MCF 10A (cell line): ENCODE measurements around the gene RIOK3. TPM values are rescaled to one million over a fixed set of nuclear protein-coding genes. Genes with fewer than 3 reads are reported as not detected.
A peak's percentile ranks its signal among the peaks of the same experiment; 100 is the strongest.

Source experiments
- BruUV-seq: library from RNA; stranded (reverse); fragments of 400-500 nt; replicated peaks from 2 replicates; lab custom pipeline; 2021; lab: Mats Ljungman, UMichigan
- CTCF ChIA-PET: fragments of 300-600 bp; sonication (Branson Sonifier 250); formaldehyde crosslinking; extraction: SDS; loops from one replicate; lab custom pipeline; 2021; ENCODE audit warnings: antibody characterized with exemption, inconsistent platforms; lab: Yijun Ruan, JAX
- POLR2A ChIA-PET: fragments of 300-600, 350-650 bp; sonication (Branson Sonifier 250); formaldehyde crosslinking; extraction: SDS; loops from one replicate; lab custom pipeline; 2020; ENCODE audit warnings: antibody characterized with exemption, inconsistent platforms; lab: Yijun Ruan, JAX
- DNase-seq: peaks from one replicate; pipeline ENCODE4 v3.0.0-alpha.2; 2018; ENCODE audit not compliant: unreplicated experiment
- H3K27ac Mint-ChIP-seq: one replicate; pipeline ENCODE4 v1.8.0; 2022; ENCODE audit warnings: mild to moderate bottlenecking, low read depth, mixed read lengths; ENCODE audit not compliant: unreplicated experiment
- H3K27me3 Mint-ChIP-seq: one replicate; pipeline ENCODE4 v1.8.0; 2022; ENCODE audit warnings: mixed read lengths; ENCODE audit not compliant: insufficient read depth, unreplicated experiment
- H3K36me3 Mint-ChIP-seq: one replicate; pipeline ENCODE4 v1.8.0; 2022; ENCODE audit warnings: mild to moderate bottlenecking, moderate library complexity, mixed read lengths; ENCODE audit not compliant: insufficient read depth, unreplicated experiment
- H3K4me1 Mint-ChIP-seq: one replicate; pipeline ENCODE4 v1.8.0; 2022; ENCODE audit warnings: mixed read lengths; ENCODE audit not compliant: insufficient read depth, unreplicated experiment
- H3K4me3 Mint-ChIP-seq: one replicate; pipeline ENCODE4 v1.8.0; 2022; ENCODE audit warnings: mild to moderate bottlenecking, moderate library complexity, mixed read lengths; ENCODE audit not compliant: unreplicated experiment
- H3K9me3 Mint-ChIP-seq: one replicate; pipeline ENCODE4 v1.8.0; 2022; ENCODE audit warnings: mixed read lengths; ENCODE audit not compliant: unreplicated experiment
- CTCF ChIP-seq: fragments of 200-600 bp; IDR thresholded peaks from one replicate; pipeline ENCODE4 v1.8.0; 2022; ENCODE audit warnings: antibody characterized with exemption, mild to moderate bottlenecking; ENCODE audit not compliant: unreplicated experiment
- intact Hi-C: fragments of 100-400 bp; cut with micrococcal nuclease; formaldehyde crosslinking; loops from 2 replicates; pipeline ENCODE4 v1.14.1; 2022
- total RNA-seq: library from RNA; stranded (reverse); gene quantifications from 2 replicates; pipeline ENCODE4 v1.2.3, GENCODE V29; 2022

Gene RIOK3
- total RNA-seq, 1 experiment from 2014 or later = 97.1 TPM

DNA sequence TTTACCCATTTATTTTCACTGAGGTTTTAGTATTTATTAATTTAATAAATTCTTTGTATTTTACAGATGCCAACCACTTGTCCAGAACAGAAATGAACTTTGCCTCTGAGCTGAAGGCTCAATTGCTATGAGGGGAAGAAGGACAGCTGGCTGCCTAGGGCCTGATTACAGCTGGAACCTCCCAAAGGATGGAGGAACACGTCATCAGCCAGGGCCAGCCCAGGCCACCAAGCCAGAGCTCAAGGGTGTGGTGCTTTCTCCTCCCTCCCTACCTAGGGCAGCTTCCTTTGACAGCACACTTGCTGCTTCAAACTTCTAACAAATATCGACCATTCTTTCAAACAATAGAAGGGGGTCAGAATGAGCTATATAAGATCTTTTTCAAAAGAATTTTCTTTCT, 19.7 kb upstream of the RIOK3 start:
- H3K4me1 Mint-ChIP-seq = peaks cover 4% of the 10 kb centered on the region
- H3K36me3 Mint-ChIP-seq = peaks cover 6% of the 10 kb centered on the region
- no peaks in the 10 kb centered on the region for H3K27me3 Mint-ChIP-seq
- no peak for DNase-seq
- no peak for TF ChIP-seq CTCF
- no peaks in the 10 kb centered on the region for H3K9me3 Mint-ChIP-seq
- CTCF ChIA-PET = interaction anchor here (0.7 to 1.3 kb wide), 3 partner anchors 21 to 587 kb away, joined by 3 to 6 read pairs (median 4); no protein-coding TSS in a partner anchor
- POLR2A ChIA-PET = interaction anchor here (0.7 to 3.3 kb wide), 4 partner anchors 11 to 226 kb away, joined by 3 to 20 read pairs (median 4); partner anchors contain the start of gene RIOK3
- H3K27ac Mint-ChIP-seq = no peak overlapping the region
- H3K4me3 Mint-ChIP-seq = no peak overlapping the region
- no TSS peak for BruUV-seq
- intact Hi-C loops = no loop called here

- H3K4me3 Mint-ChIP-seq = peak overlapping the region; percentile 80
- POLR2A ChIA-PET = interaction anchor here (0.6 to 1.0 kb wide), 11 partner anchors 8 to 446 kb away, joined by 3 to 16 read pairs (median 3); partner anchors contain the start of gene RIOK3
- no peak overlapping the region for H3K27ac Mint-ChIP-seq
Observed at GRCh38 chr18:23437357-23438045, 15.6 kb upstream of the RIOK3 start.

DNA sequence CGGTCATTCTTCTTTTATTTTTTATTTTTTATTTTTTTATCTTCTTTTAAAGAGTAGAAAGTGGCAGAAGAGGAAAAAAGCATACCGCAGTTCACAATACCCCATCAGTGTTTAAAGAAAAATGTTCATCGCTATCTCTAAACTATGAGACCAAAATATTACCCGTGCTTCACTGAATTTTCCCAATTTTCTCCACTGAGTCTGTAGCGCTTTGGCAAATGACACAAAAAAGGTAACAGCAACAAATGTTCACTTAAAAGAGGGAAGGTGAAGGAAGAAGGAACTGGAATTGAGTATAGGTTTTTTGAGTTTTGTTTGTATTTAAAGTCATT, 15.1 kb upstream of the RIOK3 start:
- Mint-ChIP-seq H3K4me3 (peak overlapping the region; percentile 80), H3K36me3 (no peaks in the 10 kb centered on the region), H3K27me3 (no peaks in the 10 kb centered on the region), H3K27ac (no peak overlapping the region), H3K4me1 (peaks cover 4% of the 10 kb centered on the region), H3K9me3 (no peaks in the 10 kb centered on the region)
- intact Hi-C loops = no loop called here
- BruUV-seq = no TSS peak
- ChIA-PET CTCF (no interaction called here), POLR2A (interaction anchor here (0.6 to 1.0 kb wide), 9 partner anchors 13 to 446 kb away, joined by 3 to 16 read pairs (median 4); partner anchors contain the start of gene RIOK3)
- no peak for TF ChIP-seq CTCF
- DNase-seq = no peak

More at GRCh38 chr18:23437357-23438045, 15.6 kb upstream of the RIOK3 start:
- no peak for TF ChIP-seq CTCF
- no peaks in the 10 kb centered on the region for H3K27me3 Mint-ChIP-seq
- H3K9me3 Mint-ChIP-seq = no peaks in the 10 kb centered on the region
- CTCF ChIA-PET = no interaction called here
- BruUV-seq = TSS peak; percentile 77
- peak; percentile 69 for DNase-seq
- H3K36me3 Mint-ChIP-seq = no peaks in the 10 kb centered on the region
- intact Hi-C loops = no loop called here
- H3K4me1 Mint-ChIP-seq = peaks cover 4% of the 10 kb centered on the region

- BruUV-seq = no TSS peak
- no peaks in the 10 kb centered on the region for H3K36me3 Mint-ChIP-seq
- intact Hi-C loops = no loop called here
- DNase-seq = no peak
- H3K27ac Mint-ChIP-seq = no peak overlapping the region
- H3K27me3 Mint-ChIP-seq = no peaks in the 10 kb centered on the region
- POLR2A ChIA-PET = interaction anchor here (0.6 kb wide), 1 partner anchor 15 kb away, joined by 4 read pairs; no protein-coding TSS in a partner anchor
- peak overlapping the region; percentile 80 for H3K4me3 Mint-ChIP-seq
- H3K9me3 Mint-ChIP-seq = no peaks in the 10 kb centered on the region
- H3K4me1 Mint-ChIP-seq = peaks cover 4% of the 10 kb centered on the region
- no peak for TF ChIP-seq CTCF
- CTCF ChIA-PET = no interaction called here
Observed at GRCh38 chr18:23438608-23439366, 14.3 kb upstream of the RIOK3 start.
